HL-60/S4 treated with retinoic acid at 250 ng/mL for 4 days and 3 days (cell line): ENCODE results near the gene OLFM3.

ENCODE experiments used
- in situ Hi-C: fragments of 300-500 bp; cut with MboI; formaldehyde crosslinking; loops from 2 replicates; pipeline ENCODE4 v1.7.0; 2022; ENCODE audit warnings: low sequenced_read_pairs

The OLFM3 gene

GRCh38 chr1:101996825-101997465, at the start of gene OLFM3:
OLFM3 (minus strand) TSS chr1:101996926.
- in situ Hi-C loops: no loop called here

- in situ Hi-C loops: no loop called here
Observed at GRCh38 chr1:102045752-102046151, 49.0 kb upstream of the OLFM3 start.

GRCh38 chr1:102032534-102032933, 35.8 kb upstream of the OLFM3 start:
- in situ Hi-C loops: no loop called here

- in situ Hi-C loops: no loop called here
Observed at GRCh38 chr1:102019530-102019929, 22.8 kb upstream of the OLFM3 start.

GRCh38 chr1:102015728-102016127, 19.0 kb upstream of the OLFM3 start:
- in situ Hi-C loops: no loop called here

GRCh38 chr1:102002057-102002456, 5.3 kb upstream of the OLFM3 start:
- in situ Hi-C loops: no loop called here

DNA sequence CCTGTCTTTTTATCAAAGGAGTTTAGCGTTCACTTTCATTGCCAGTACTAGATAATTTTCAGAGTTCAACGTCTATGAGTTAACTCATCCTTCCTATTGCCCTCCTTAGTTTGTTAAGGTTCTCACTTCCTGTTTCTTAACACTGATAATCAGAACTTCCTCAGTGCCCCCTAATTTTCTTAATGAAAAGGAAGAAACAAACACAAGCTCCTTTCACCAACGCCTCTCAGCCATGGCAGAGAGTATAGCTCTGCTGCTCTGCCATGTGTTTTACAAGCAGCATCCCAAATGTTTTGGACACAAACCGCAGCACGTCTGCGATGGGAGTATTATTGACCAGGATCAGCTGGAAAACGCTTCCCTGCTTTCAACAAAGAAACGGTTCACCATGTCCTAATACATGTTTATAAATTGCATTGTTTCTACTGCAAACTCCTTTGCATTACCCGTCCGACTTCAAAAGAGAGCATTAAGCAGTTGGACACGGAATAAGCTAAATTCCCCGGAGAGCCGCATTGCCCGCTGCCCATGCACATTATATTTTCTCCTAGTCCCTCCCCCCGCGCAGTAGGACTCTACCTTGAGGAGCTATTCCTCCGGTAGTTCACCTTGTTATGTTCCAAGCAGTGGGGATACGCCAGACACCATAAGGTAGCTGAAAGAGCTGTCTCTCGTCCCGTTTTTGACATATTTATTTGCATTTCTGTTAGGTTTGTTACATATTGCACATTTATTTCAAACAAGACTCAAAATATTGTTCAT, 561 bp downstream of the OLFM3 start:
- in situ Hi-C loops: no loop called here

- in situ Hi-C loops: no loop called here
Observed at GRCh38 chr1:101993710-101994109, 3.0 kb downstream of the OLFM3 start.

GRCh38 chr1:101992821-101993575, 3.7 kb downstream of the OLFM3 start:
- in situ Hi-C loops: no loop called here

DNA sequence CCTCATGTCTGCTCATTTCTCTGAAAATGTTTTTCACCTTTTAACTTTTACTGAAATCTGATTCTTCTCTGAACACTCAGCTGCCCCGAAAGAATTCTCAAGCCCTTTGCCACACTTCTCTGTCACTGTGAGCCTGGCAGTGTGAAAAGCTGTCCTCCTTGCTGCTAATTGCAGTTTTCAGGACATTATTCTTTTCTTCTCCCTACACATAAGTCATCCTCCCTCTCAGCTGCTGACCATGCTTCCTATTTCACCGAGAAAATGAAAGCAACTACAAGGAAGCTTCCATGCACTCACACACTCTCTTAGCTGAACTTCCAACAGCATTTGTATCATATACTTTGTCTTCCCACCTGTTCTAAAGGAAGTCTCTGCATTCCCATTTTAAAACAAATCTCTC, 15.8 kb downstream of the OLFM3 start:
- in situ Hi-C loops: no loop called here

DNA sequence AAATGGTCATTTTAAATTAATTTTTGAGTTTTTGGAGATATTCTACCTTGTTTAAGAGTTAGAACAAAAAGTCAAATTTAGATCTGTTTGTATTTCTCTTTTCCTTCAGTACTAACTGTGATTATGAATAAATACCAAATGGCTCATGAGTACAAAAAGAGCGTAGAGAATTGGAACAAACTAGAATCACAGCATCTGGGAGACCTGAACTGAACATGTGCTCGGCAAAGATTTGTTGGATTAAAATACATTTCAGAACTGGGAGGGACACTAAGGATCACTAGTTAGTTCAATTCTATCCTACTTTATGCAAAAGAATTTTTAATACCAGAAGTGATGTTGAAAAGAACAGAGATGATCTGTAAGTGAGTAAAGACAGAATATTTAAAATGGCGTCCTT, 19.5 kb downstream of the OLFM3 start:
- in situ Hi-C loops: no loop called here

GRCh38 chr1:101976161-101976560, 20.6 kb downstream of the OLFM3 start:
- in situ Hi-C loops: no loop called here

DNA sequence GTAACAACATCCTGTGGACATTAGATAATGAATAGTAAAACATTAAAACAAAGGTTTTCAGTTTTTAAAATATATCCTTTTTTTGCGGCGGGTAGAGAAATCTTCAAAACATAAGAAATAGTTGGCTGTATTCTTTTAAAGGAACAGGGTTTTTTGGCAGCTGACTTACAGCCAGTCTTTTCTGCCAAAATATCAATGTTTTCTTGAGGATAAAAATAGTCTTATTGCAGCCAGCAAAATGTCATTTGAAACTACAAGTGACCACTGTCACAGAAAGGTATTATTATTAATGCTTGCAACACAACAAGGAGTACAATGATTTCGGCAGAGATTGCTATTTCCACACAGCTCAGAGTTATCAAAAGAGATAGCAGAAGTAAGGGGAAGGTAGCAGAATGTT, 21.4 kb downstream of the OLFM3 start:
- in situ Hi-C loops: no loop called here

DNA sequence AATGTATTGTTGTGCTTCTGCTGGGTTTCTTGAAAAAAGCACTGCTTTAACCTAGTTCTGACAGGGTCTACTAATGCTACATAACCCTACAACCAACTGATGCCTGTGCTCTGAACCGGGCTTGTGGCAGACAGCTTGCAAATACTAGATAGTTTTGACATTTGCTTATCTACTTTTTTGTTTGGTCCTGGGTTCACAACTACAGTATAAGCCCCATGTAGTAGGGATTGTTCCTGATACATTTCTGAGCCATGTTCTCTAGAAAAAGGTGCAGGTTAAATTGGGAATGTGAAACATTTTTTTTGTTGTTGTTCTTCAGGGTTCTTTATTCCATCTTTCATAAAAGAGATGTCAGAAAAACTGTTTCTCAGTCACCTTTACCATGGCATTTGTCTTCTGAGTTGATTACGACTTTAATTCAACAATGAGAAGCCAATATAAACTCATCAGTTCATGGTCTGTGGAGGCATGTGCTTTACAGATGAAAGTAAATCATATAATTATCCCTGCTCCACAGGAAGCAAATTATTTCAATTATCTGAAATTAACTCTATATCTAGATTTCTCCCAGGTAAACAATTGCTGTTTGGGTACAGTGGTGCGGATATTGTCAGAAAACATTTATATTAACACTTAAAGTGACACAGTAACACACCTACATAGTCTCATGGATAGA, 22.0 kb downstream of the OLFM3 start:
- in situ Hi-C loops: no loop called here

DNA sequence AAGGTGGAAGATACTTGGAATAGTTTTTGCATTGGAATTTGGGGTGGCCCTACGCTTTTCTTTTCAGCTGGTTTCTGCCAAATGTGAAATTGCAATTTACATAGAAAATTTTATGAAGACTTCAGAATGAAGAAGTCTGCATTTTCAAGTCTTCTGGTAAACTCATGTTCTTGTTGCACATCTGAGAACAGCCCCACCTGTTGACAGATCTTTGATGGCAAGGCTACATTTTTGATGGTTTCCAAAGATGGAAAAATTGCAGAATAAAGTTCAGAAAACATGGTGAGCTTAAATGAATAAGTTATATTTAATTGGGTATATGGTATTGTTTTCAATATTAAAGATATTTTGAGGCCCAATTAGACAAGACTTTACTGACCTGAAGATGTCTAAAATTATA, 25.4 kb downstream of the OLFM3 start:
- in situ Hi-C loops: no loop called here

DNA sequence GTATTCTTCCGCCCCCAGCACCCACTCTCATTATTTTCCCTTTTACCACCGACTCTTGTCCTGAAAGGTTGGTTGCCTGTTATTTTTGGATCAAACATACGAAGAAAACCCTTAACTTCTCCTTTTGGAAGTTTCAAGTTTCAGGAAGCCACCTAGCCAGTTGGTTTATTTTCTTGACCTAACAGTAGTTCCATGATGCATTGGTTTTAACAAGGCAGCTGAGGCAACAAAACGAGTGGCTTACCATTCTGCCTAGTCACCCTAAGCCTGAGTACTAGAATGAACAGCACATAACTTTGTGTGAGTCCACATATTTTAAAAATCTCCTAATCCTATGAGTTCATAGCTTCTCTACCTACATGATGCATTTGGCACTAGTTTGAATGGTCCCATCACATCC, 28.9 kb downstream of the OLFM3 start:
- in situ Hi-C loops: no loop called here

- in situ Hi-C loops: no loop called here
Observed at GRCh38 chr1:101965341-101965740, 31.4 kb downstream of the OLFM3 start.

DNA sequence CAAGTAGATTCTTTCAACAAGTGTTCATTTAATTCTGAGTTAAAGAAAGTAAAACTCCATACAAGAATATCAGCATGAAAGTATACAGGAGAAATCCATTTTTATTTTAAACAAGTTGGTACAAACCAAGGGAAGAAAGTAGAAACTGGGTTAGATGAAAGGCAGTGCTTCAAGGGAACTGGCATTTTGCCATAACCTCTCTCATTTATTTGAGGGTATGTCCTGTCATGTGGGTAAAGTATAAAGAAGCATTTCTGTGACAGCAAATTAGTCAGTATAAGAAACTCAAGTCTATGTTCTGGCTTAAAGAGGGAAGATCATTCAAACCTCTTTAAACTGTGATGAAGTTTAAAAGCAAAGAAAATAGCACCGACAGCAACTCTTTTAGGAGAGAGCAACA, 32.0 kb downstream of the OLFM3 start:
- in situ Hi-C loops: no loop called here

DNA sequence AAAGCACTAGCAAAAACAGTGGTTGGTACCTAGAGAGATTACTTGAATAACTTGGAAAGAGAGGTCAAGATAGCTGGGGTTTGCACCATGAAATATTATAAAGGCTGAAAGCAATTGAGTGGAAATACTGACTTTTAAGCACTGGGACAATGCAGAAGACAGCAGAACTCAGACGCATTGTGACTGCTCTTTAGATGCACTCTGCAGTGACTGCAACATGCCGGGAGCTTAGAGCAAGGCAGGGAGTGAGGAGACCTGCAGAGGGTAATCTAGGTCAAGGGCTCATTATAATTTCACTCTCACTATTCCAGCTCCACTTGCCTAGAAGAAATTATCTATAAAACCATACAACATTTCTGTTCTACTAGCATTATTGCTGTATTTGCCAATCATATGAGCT, 36.6 kb downstream of the OLFM3 start:
- in situ Hi-C loops: no loop called here

GRCh38 chr1:101959456-101959855, 37.3 kb downstream of the OLFM3 start:
- in situ Hi-C loops: no loop called here

- in situ Hi-C loops: no loop called here
Observed at GRCh38 chr1:101957771-101958170, 39.0 kb downstream of the OLFM3 start.
